ENCODE data around the gene PHEX.

- TF ChIP-seq CTCF (IDR thresholded peaks at IDR 0.05) (no peak), POLR2A (IDR thresholded peaks at IDR 0.05) (no peak)
Observed at GRCh38 chrX:22116605-22117546, 84.8 kb downstream of the PHEX start.
